OCI-LY1 (cell line): ENCODE data around the gene SLC9A4.

Source experiments
- CTCF ChIP-seq: fragments of 200-600 bp; sonication (generic), shearing (Covaris generic); IDR thresholded peaks from 2 replicates; pipeline ENCODE4 v1.5.1; 2017; ENCODE audit warnings: mild to moderate bottlenecking, antibody characterized with exemption, low read length, moderate library complexity, mixed read lengths
- EZH2 ChIP-seq: fragments of 200-600 bp; sonication (generic), shearing (Covaris generic); IDR thresholded peaks from 2 replicates; pipeline ENCODE4 v1.8.0; 2017; ENCODE audit warnings: borderline replicate concordance, mixed run types, mild to moderate bottlenecking, antibody characterized with exemption, low read length, moderate library complexity, mixed read lengths

GRCh38 chr2:102460467-102460866, 12.6 kb upstream of the SLC9A4 start:
- TF ChIP-seq CTCF (no peak), EZH2 (no peak)
